Heart left ventricle (tissue), 16 donors: ENCODE data around the gene RERG. TPM values are rescaled to one million over a fixed set of nuclear protein-coding genes. Genes with fewer than 3 reads are reported as not detected.

ENCODE experiments used
- ATAC-seq, 4 donors: fragments of 200-7000 bp; cut with Tn5 transposase; one replicate each; pipeline ENCODE4 v1.9.1; 2020 to 2022; ENCODE audit warnings: moderate library complexity in 4 of 4, mild to moderate bottlenecking in 3 of 4, moderate number of reproducible peaks in 1 of 4
- DNase-seq, 5 donors: peaks; one replicate each; pipeline ENCODE4 v3.0.0-alpha.2; 2020
- H3K27ac ChIP-seq, 12 donors: fragments of 200-600 bp; sonication (generic) in 4 of 12; one replicate each; pipeline versions ENCODE4 v1.5.0 to v1.8.0; 2016 to 2022; ENCODE audit warnings: mild to moderate bottlenecking in 2 of 12
- H3K27me3 ChIP-seq, 9 donors: fragments of 200-600 bp; sonication (generic) in 2 of 9; one replicate each; pipeline versions ENCODE4 v1.5.1 to v1.8.0; 2016 to 2022; ENCODE audit warnings: mild to moderate bottlenecking in 3 of 9
- H3K36me3 ChIP-seq, 9 donors: fragments of 200-600 bp; sonication (generic) in 2 of 9; one replicate each; pipeline versions ENCODE4 v1.5.0 to v1.8.0; 2018 to 2022; ENCODE audit warnings: mild to moderate bottlenecking in 2 of 9
- H3K4me1 ChIP-seq, 12 donors: fragments of 200-600 bp; sonication (generic) in 4 of 12; one replicate each; pipeline versions ENCODE4 v1.5.0 to v1.8.0; 2016 to 2022; ENCODE audit warnings: mild to moderate bottlenecking in 3 of 12
- H3K4me3 ChIP-seq, 12 donors: fragments of 200-600 bp; sonication (generic) in 4 of 12; one replicate each; pipeline versions ENCODE4 v1.5.0 to v1.8.0; 2017 to 2022; ENCODE audit warnings: mild to moderate bottlenecking in 9 of 12, moderate library complexity in 4 of 12
- H3K9me3 ChIP-seq, 12 donors: fragments of 200-600 bp; sonication (generic) in 4 of 12; one replicate each; pipeline versions ENCODE4 v1.5.0 to v1.8.0; 2016 to 2022; ENCODE audit warnings: mild to moderate bottlenecking in 1 of 12
- CTCF ChIP-seq, 12 donors: fragments of 200-600 bp; sonication (generic) in 4 of 12; IDR thresholded peaks; one replicate each; pipeline versions ENCODE4 v1.5.0 to v1.8.0; 2018 to 2022; ENCODE audit warnings: antibody characterized with exemption in 12 of 12, mild to moderate bottlenecking in 5 of 12
- POLR2A ChIP-seq, 2 donors: fragments of 450-650 bp; IDR thresholded peaks; one replicate each; pipeline ENCODE4 v1.6.1; 2017; ENCODE audit warnings: antibody characterized with exemption in 2 of 2, mild to moderate bottlenecking in 2 of 2, moderate library complexity in 2 of 2
- WGBS, 4 donors: extraction: QIAGEN DNeasy Blood & Tissue Kit in 2 of 4; methylation state at CpG; one replicate each; pipeline versions ENCODE4 v1.1.5 to v1.1.7; 2013 to 2018; 5-methylcytosine and 5-hydroxymethylcytosine counted together
- intact Hi-C, 10 donors: fragments of 100-400 bp; cut with DNase I; formaldehyde crosslinking; loops; one replicate each; pipeline versions ENCODE4 v1.11.1 to v1.14.2; 2022
- polyA plus RNA-seq, 2 donors: library from polyadenylated mRNA; stranded (reverse); fragments of 200-250 nt; gene quantifications; one replicate each; pipeline ENCODE4 v1.2.3, GENCODE V29; 2013
- total RNA-seq, 9 donors: library from RNA; depleted of rRNA in 2 of 9; stranded (reverse); fragments of >200 nt in 2 of 9; fragmentation: NEBNext Ultra II Directional in 3 of 9; extraction: Animal tissue kit (Norgen Biotek cat#: 25700) in 3 of 9; gene quantifications; one replicate each; pipeline versions ENCODE4 v1.1.0 to v1.2.4, GENCODE V29; 2016 to 2023
- donor health status: ischemic (EF 13 %, LVEDD 7.1; RV severe dilation, severe dysfunction).
- donor health status: healthy with polysubstance abuse.
- donor health status: DM: no; HTN: yes; CAD: no.
- donor health status: DM: no; HTN: no; CAD: no.
- donor health status: ischemic (EF 25% LVEDD 6.9; RV normal size, moderate dysfunction).
- donor health status: ischemic (EF 25% LVEDD 5.7; RV mildly dilated, moderate dysfunction).
- donor health status: healthy.
- donor health status: DM: yes; HTN: yes; CAD: no.
- donor health status: ischemic (EF 35%, LVEDD 5.7; RV mildly dilated, moderate dysfunction).
- donor health status: nonischemic (EF 11% LVEDD 7.7; RV severe dilation, severe dysfunction).
- donor health status: DM: yes; HTN: yes; CAD: no.
- donor health status: PGD.
- donor health status: ischemic (EF 29% LVEDD 5.4; RV normal size, mild dysfunction).
- donor health status: nonischemic (EF 23%, LVEDD 6.1; RV moderate dilation, normal function).

The RERG gene
- total and polyA plus RNA-seq, 11 donors = 2.9 to 17.7 (median 4.2) TPM

- intact Hi-C loops = no loop called here
- peaks cover 0 to 5% (median 0%) of the 10 kb centered on the region in 12 donors for H3K9me3 ChIP-seq
- no peaks in the 10 kb centered on the region for H3K27me3 ChIP-seq
- H3K36me3 ChIP-seq = no peaks in the 10 kb centered on the region
- peak overlapping the region in 2 of 12 donors; percentile 7 to 58 for H3K27ac ChIP-seq
- TF ChIP-seq POLR2A (IDR thresholded peaks at IDR 0.05) (no peak), CTCF (IDR thresholded peaks at IDR 0.05) (no peak)
- WGBS, 4 donors = 73 to 84% (median 77%) methylated on average over 1 of the region's 1 CpG
- H3K4me1 ChIP-seq = peaks cover 0 to 22% (median 0%) of the 10 kb centered on the region in 12 donors
- no peak for DNase-seq
- ATAC-seq = no peak
- H3K4me3 ChIP-seq = no peak overlapping the region
Measured at GRCh38 chr12:15201056-15201455, 20.2 kb downstream of the RERG start.

- Histone ChIP-seq H3K27me3 (no peaks in the 10 kb centered on the region), H3K27ac (peak overlapping the region in 2 of 12 donors; percentile 7 to 58), H3K9me3 (peaks cover 0 to 5% (median 0%) of the 10 kb centered on the region in 12 donors), H3K4me1 (peaks cover 0 to 20% (median 0%) of the 10 kb centered on the region in 12 donors), H3K36me3 (no peaks in the 10 kb centered on the region), H3K4me3 (no peak overlapping the region)
- TF ChIP-seq CTCF (IDR thresholded peaks at IDR 0.05) (no peak), POLR2A (IDR thresholded peaks at IDR 0.05) (no peak)
- no peak for DNase-seq
- WGBS, 4 donors = 73 to 80% (median 78%) methylated on average over 2 of the region's 2 CpGs
- intact Hi-C loops = no loop called here
- ATAC-seq = no peak
Measured at GRCh38 chr12:15200641-15201040, 20.6 kb downstream of the RERG start.

GRCh38 chr12:15199930-15200329 lies 21.3 kb downstream of the RERG start:
- H3K36me3 ChIP-seq = no peaks in the 10 kb centered on the region
- intact Hi-C loops = no loop called here
- peaks cover 0 to 20% (median 0%) of the 10 kb centered on the region in 12 donors for H3K4me1 ChIP-seq
- 61 to 73% (median 67%) methylated on average over 2 of the region's 2 CpGs for WGBS, 4 donors
- H3K27ac ChIP-seq = peak overlapping the region in 2 of 12 donors; percentile 7 to 58
- no peaks in the 10 kb centered on the region for H3K27me3 ChIP-seq
- no peak for DNase-seq
- H3K4me3 ChIP-seq = no peak overlapping the region
- TF ChIP-seq POLR2A (IDR thresholded peaks at IDR 0.05) = no peak
- TF ChIP-seq CTCF (IDR thresholded peaks at IDR 0.05) = no peak
- H3K9me3 ChIP-seq = peaks cover 0 to 5% (median 0%) of the 10 kb centered on the region in 12 donors
- ATAC-seq = no peak

DNA sequence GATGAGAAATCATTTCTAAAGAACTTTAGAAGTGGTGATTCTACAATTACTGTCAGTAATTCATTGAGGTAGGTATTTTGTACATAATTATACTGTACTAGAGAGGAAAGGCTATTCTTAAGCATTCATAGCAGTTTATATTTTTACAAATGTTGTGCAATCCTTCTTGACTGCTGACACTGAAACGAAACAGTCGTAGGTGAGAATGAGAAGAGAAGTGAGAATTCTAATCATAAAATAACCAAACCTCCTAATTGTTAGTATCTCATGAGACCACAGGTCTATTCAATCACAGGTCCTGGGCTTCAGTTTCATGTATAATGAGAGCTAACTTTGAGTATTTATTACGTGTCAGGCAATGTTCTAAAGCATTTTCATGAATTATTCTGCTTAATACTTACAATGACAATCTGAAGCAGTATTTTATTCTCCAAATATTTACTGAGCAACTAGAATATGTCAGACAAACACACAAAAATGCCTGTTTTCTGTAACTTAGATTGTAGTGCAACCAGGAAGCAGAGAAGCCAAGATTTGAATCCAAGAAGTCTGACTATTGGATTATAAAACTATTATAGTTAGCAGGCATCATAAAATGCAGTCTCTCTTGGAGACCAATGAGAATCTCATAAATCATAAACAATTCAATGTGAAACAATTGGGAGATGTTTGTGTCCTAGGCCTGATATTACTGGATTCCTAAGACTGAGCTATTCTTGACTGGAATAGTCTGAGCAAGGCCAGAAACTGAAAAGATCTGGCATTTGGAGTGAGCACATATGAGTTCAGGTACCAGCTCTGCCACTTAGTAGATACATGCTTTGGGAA lies 24.3 kb downstream of the RERG start:
- Histone ChIP-seq H3K4me3 (no peak overlapping the region), H3K27ac (peak overlapping the region in 3 of 12 donors; percentile 15 to 58 (median 28)), H3K27me3 (no peaks in the 10 kb centered on the region), H3K4me1 (peaks cover 0 to 24% (median 0%) of the 10 kb centered on the region in 12 donors), H3K36me3 (no peaks in the 10 kb centered on the region), H3K9me3 (no peaks in the 10 kb centered on the region)
- 81 to 87% (median 84%) methylated on average over 3 of the region's 3 CpGs for WGBS, 4 donors
- intact Hi-C loops = no loop called here
- ATAC-seq (no peak), DNase-seq (no peak)
- no peak for TF ChIP-seq CTCF (IDR thresholded peaks at IDR 0.05)
- TF ChIP-seq POLR2A (IDR thresholded peaks at IDR 0.05) = no peak
